SH-SY5Y (cell line): ENCODE measurements around the gene RAB8A.

Source experiments
- GATA2 ChIP-seq: IDR thresholded peaks from 2 replicates; pipeline ENCODE4 v1.6.1; 2011; ENCODE audit warnings: mild to moderate bottlenecking, low read depth, low read length
- GATA3 ChIP-seq: IDR thresholded peaks from 2 replicates; pipeline ENCODE4 v1.6.1; 2011; ENCODE audit warnings: low read depth, mild to moderate bottlenecking, low read length, moderate library complexity

- TF ChIP-seq GATA3 (no peak), GATA2 (no peak)
These were observed 16.2 kb downstream of the RAB8A start for GRCh38 chr19:16127776-16128371.
